Measurements from ENCODE around the gene FBLIM1. TPM values are rescaled to one million over a fixed set of nuclear protein-coding genes. Genes with fewer than 3 reads are reported as not detected.
"Not testable (repeated sequence)": the region's sequence is repeated elsewhere in the genome, so short reads cannot be mapped to it uniquely, and the experiment has no call there.

Gene FBLIM1
- total and polyA plus RNA-seq, 2 donors, result 1.6 to 10.3 TPM

DNA sequence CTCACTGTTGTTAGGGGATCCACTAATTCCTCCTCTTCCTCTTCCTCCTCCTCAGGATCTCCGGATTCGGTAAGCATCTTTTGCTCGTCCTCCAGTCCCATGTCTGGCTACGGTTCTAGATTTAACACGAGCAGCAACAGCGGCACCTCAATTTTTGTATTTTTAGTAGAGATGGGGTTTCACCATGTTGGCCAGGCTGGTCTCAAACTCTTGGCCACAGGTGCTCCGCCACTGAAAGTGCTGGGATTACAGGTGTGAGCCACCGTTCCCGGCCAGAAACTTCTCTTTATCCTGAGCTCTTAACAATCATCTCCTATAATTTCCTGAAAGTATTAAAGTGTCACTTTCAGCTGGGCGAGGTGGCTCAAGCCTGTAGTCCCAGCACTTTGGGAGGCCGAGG lies 49.0 kb downstream of the FBLIM1 start, which contains the start of gene UQCRHL:
UQCRHL (minus strand) TSS at position 101 of the 400 bp plus-strand sequence; CDS start at position 101, 0 bp downstream.
- not testable (repeated sequence) for H3K4me3 ChIP-seq (ENCODE audit: low read length in 2 of 2); DNase-seq (ENCODE audit: low read depth in 6 of 9, low spot score in 9 of 9); H3K27me3 ChIP-seq (ENCODE audit: control insufficient read depth in 2 of 2, insufficient read depth in 1 of 2, low read length in 1 of 2); H3K4me1 ChIP-seq (ENCODE audit: control insufficient read depth in 2 of 2, insufficient read depth in 2 of 2, low read length in 2 of 2); H3K27ac ChIP-seq (ENCODE audit: low read depth in 1 of 2, low read length in 1 of 2); H3K9me3 ChIP-seq (ENCODE audit: control insufficient read depth in 2 of 2, insufficient read depth in 1 of 2, low read length in 1 of 2); H3K36me3 ChIP-seq (ENCODE audit: control insufficient read depth in 2 of 2, insufficient read depth in 2 of 2, low read length in 1 of 2)
- WGBS, result 95% methylated on average over 11 of the region's 11 CpGs

- 100% methylated on average over 1 of the region's 1 CpG for WGBS
- Histone ChIP-seq H3K4me1 (ENCODE audit: control insufficient read depth in 2 of 2, insufficient read depth in 2 of 2, low read length in 2 of 2) (no peaks in the 10 kb centered on the region), H3K9me3 (ENCODE audit: control insufficient read depth in 2 of 2, insufficient read depth in 1 of 2, low read length in 1 of 2) (no peaks in the 10 kb centered on the region)
These were observed 50.4 kb downstream of the FBLIM1 start for GRCh38 chr1:15808955-15809354.

GRCh38 chr1:15810073-15810472 lies 51.5 kb downstream of the FBLIM1 start:
- DNase-seq (ENCODE audit: low read depth in 6 of 9, low spot score in 9 of 9), result no peak
- no peak overlapping the region for H3K27ac ChIP-seq (ENCODE audit: low read depth in 1 of 2, low read length in 1 of 2)
- H3K4me3 ChIP-seq (ENCODE audit: low read length in 2 of 2), result no peak overlapping the region
- no peaks in the 10 kb centered on the region for H3K27me3 ChIP-seq (ENCODE audit: control insufficient read depth in 2 of 2, insufficient read depth in 1 of 2, low read length in 1 of 2)
- H3K4me1 ChIP-seq (ENCODE audit: control insufficient read depth in 2 of 2, insufficient read depth in 2 of 2, low read length in 2 of 2), result no peaks in the 10 kb centered on the region
- H3K9me3 ChIP-seq (ENCODE audit: control insufficient read depth in 2 of 2, insufficient read depth in 1 of 2, low read length in 1 of 2), result no peaks in the 10 kb centered on the region
- no peaks in the 10 kb centered on the region for H3K36me3 ChIP-seq (ENCODE audit: control insufficient read depth in 2 of 2, insufficient read depth in 2 of 2, low read length in 1 of 2)
- WGBS, result 85% methylated on average over 1 of the region's 1 CpG

More at GRCh38 chr1:15808955-15809354, 50.4 kb downstream of the FBLIM1 start:
- no peak overlapping the region for H3K4me3 ChIP-seq (ENCODE audit: low read length in 2 of 2)
- no peaks in the 10 kb centered on the region for H3K36me3 ChIP-seq (ENCODE audit: control insufficient read depth in 2 of 2, insufficient read depth in 2 of 2, low read length in 1 of 2)
- H3K27me3 ChIP-seq (ENCODE audit: control insufficient read depth in 2 of 2, insufficient read depth in 1 of 2, low read length in 1 of 2), result no peaks in the 10 kb centered on the region
- DNase-seq (ENCODE audit: low read depth in 6 of 9, low spot score in 9 of 9), result no peak
- H3K27ac ChIP-seq (ENCODE audit: low read depth in 1 of 2, low read length in 1 of 2), result no peak overlapping the region

DNA sequence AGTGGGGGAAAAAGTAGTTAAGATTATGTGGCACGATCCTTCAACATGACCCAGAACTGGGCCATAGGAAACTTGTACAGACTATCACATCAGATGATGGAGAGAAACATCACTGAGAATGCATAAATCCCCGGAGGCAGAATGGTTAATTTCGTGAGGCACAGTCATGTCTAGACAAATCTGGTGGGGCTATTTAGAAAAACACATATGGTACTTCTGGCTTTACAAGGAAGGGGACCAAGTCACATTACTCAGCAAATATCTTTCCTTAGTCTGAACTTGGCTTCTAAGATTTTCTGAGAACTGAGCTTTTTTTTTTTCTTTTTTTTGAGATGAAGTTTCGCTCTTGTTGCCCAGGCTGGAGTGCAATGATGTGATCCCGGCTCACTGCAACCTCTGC lies 58.1 kb downstream of the FBLIM1 start:
- 94% methylated on average over 5 of the region's 5 CpGs for WGBS
- Histone ChIP-seq H3K4me1 (ENCODE audit: control insufficient read depth in 2 of 2, insufficient read depth in 2 of 2, low read length in 2 of 2) (no peaks in the 10 kb centered on the region), H3K27ac (ENCODE audit: low read depth in 1 of 2, low read length in 1 of 2) (no peak overlapping the region), H3K4me3 (ENCODE audit: low read length in 2 of 2) (no peak overlapping the region), H3K9me3 (ENCODE audit: control insufficient read depth in 2 of 2, insufficient read depth in 1 of 2, low read length in 1 of 2) (no peaks in the 10 kb centered on the region), H3K36me3 (ENCODE audit: control insufficient read depth in 2 of 2, insufficient read depth in 2 of 2, low read length in 1 of 2) (no peaks in the 10 kb centered on the region), H3K27me3 (ENCODE audit: control insufficient read depth in 2 of 2, insufficient read depth in 1 of 2, low read length in 1 of 2) (no peaks in the 10 kb centered on the region)
- no peak for DNase-seq (ENCODE audit: low read depth in 6 of 9, low spot score in 9 of 9)

DNA sequence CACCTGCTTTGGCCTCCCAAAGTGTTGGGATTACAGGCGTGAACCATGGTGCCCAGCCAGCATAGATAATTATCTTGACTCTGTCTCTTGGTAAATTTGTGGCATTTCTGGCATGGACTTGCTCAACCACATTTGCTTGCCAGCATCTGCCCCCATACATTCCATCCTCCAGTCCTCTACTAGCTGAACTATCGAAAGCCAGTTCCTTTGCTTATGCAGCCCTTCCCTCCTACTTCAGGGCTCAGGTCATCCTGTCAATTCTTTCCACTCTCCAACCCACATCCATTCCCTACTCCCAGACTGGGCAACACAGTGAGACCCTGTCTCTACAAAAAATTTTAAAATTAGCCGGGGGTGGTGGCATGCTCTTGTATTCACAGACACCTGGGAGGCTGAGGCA lies 61.9 kb downstream of the FBLIM1 start:
- H3K27ac ChIP-seq (ENCODE audit: low read depth in 1 of 2, low read length in 1 of 2), result no peak overlapping the region
- WGBS, result 96% methylated on average over 3 of the region's 3 CpGs
- no peak overlapping the region for H3K4me3 ChIP-seq (ENCODE audit: low read length in 2 of 2)
- no peak for DNase-seq (ENCODE audit: low read depth in 6 of 9, low spot score in 9 of 9)
- H3K9me3 ChIP-seq (ENCODE audit: control insufficient read depth in 2 of 2, insufficient read depth in 1 of 2, low read length in 1 of 2), result no peaks in the 10 kb centered on the region
- H3K27me3 ChIP-seq (ENCODE audit: control insufficient read depth in 2 of 2, insufficient read depth in 1 of 2, low read length in 1 of 2), result no peaks in the 10 kb centered on the region
- H3K36me3 ChIP-seq (ENCODE audit: control insufficient read depth in 2 of 2, insufficient read depth in 2 of 2, low read length in 1 of 2), result no peaks in the 10 kb centered on the region
- no peaks in the 10 kb centered on the region for H3K4me1 ChIP-seq (ENCODE audit: control insufficient read depth in 2 of 2, insufficient read depth in 2 of 2, low read length in 2 of 2)

- DNase-seq (ENCODE audit: low read depth in 6 of 9, low spot score in 9 of 9), result no peak
- Histone ChIP-seq H3K27me3 (ENCODE audit: control insufficient read depth in 2 of 2, insufficient read depth in 1 of 2, low read length in 1 of 2) (no peaks in the 10 kb centered on the region), H3K36me3 (ENCODE audit: control insufficient read depth in 2 of 2, insufficient read depth in 2 of 2, low read length in 1 of 2) (no peaks in the 10 kb centered on the region), H3K4me1 (ENCODE audit: control insufficient read depth in 2 of 2, insufficient read depth in 2 of 2, low read length in 2 of 2) (no peaks in the 10 kb centered on the region), H3K27ac (ENCODE audit: low read depth in 1 of 2, low read length in 1 of 2) (peak overlapping the region; percentile 17 to 52), H3K9me3 (ENCODE audit: control insufficient read depth in 2 of 2, insufficient read depth in 1 of 2, low read length in 1 of 2) (no peaks in the 10 kb centered on the region), H3K4me3 (ENCODE audit: low read length in 2 of 2) (no peak overlapping the region)
These were observed 67.2 kb downstream of the FBLIM1 start for GRCh38 chr1:15825800-15826199.

DNA sequence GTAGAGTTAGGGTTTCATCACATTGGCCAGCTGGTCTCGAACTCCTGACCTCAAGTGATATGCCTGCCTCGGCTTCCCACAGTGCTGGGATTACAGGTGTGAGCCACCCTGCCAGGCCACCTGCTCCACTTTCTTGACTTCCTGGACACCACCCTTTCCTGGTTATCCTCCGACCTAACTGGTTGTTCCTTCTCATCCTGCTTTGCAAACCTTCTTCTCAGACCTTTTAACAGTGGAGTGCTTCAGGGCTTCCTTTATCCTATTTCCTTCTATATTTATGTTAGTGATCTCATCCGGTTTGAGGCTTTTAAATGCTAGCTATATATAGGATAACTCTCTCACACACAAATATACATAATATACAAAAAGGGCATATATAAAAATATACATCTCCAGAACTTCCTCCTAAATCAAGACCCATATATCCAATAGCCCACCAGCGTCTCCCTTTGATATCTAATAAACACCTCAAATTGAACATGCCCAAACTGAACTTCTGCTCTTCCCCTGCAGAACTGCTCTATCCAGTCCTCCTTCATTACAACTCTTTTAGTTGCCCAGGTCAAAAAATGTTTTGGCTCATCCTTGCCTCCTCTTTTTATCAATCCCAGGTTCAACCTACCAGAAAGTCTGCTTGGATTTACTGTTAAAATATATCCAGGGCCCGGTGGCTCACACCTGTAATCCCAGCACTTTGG lies 68.4 kb downstream of the FBLIM1 start:
- H3K27ac ChIP-seq (ENCODE audit: low read depth in 1 of 2, low read length in 1 of 2), result no peak overlapping the region
- no peaks in the 10 kb centered on the region for H3K27me3 ChIP-seq (ENCODE audit: control insufficient read depth in 2 of 2, insufficient read depth in 1 of 2, low read length in 1 of 2)
- no peak overlapping the region for H3K4me3 ChIP-seq (ENCODE audit: low read length in 2 of 2)
- no peaks in the 10 kb centered on the region for H3K9me3 ChIP-seq (ENCODE audit: control insufficient read depth in 2 of 2, insufficient read depth in 1 of 2, low read length in 1 of 2)
- 96% methylated on average over 6 of the region's 6 CpGs for WGBS
- no peaks in the 10 kb centered on the region for H3K36me3 ChIP-seq (ENCODE audit: control insufficient read depth in 2 of 2, insufficient read depth in 2 of 2, low read length in 1 of 2)
- H3K4me1 ChIP-seq (ENCODE audit: control insufficient read depth in 2 of 2, insufficient read depth in 2 of 2, low read length in 2 of 2), result peaks cover 0 to 2% of the 10 kb centered on the region in 2 donors
- no peak for DNase-seq (ENCODE audit: low read depth in 6 of 9, low spot score in 9 of 9)

DNA sequence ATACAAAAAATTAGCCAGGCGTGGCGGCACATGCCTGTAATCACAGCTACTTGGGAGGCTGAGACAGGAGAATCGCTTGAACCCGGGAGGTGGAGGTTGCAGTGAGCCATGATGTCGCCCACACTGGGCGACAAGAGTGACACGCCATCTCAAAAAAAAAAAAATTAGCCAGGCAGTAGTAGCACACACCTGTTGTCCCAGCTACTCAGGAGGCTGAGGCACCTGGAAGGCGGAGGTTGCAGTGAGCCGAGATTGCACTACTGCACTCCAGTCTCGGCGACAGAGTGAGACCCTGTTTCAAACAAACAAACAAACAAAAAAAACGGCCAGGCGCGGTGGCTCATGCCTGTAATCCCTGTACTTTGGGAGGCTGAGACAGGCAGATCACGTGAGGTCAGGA lies 69.0 kb downstream of the FBLIM1 start:
- not testable (repeated sequence) for DNase-seq (ENCODE audit: low read depth in 6 of 9, low spot score in 9 of 9); H3K4me3 ChIP-seq (ENCODE audit: low read length in 2 of 2); H3K4me1 ChIP-seq (ENCODE audit: control insufficient read depth in 2 of 2, insufficient read depth in 2 of 2, low read length in 2 of 2); H3K27ac ChIP-seq (ENCODE audit: low read depth in 1 of 2, low read length in 1 of 2); H3K9me3 ChIP-seq (ENCODE audit: control insufficient read depth in 2 of 2, insufficient read depth in 1 of 2, low read length in 1 of 2); H3K27me3 ChIP-seq (ENCODE audit: control insufficient read depth in 2 of 2, insufficient read depth in 1 of 2, low read length in 1 of 2); H3K36me3 ChIP-seq (ENCODE audit: control insufficient read depth in 2 of 2, insufficient read depth in 2 of 2, low read length in 1 of 2)
- 97% methylated on average over 15 of the region's 15 CpGs for WGBS

GRCh38 chr1:15828931-15829330 lies 70.3 kb downstream of the FBLIM1 start:
- H3K36me3 ChIP-seq (ENCODE audit: control insufficient read depth in 2 of 2, insufficient read depth in 2 of 2, low read length in 1 of 2); H3K9me3 ChIP-seq (ENCODE audit: control insufficient read depth in 2 of 2, insufficient read depth in 1 of 2, low read length in 1 of 2); H3K27me3 ChIP-seq (ENCODE audit: control insufficient read depth in 2 of 2, insufficient read depth in 1 of 2, low read length in 1 of 2); H3K4me3 ChIP-seq (ENCODE audit: low read length in 2 of 2); DNase-seq (ENCODE audit: low read depth in 6 of 9, low spot score in 9 of 9); H3K27ac ChIP-seq (ENCODE audit: low read depth in 1 of 2, low read length in 1 of 2): not testable (repeated sequence)
- peaks cover 10 to 12% of the 10 kb centered on the region in 2 donors for H3K4me1 ChIP-seq (ENCODE audit: control insufficient read depth in 2 of 2, insufficient read depth in 2 of 2, low read length in 2 of 2)
- WGBS, result 99% methylated on average over 14 of the region's 14 CpGs

Measured in thymus (tissue), 11 donors.